Measurements from ENCODE around the gene MYL5. TPM values are rescaled to one million over a fixed set of nuclear protein-coding genes. Genes with fewer than 3 reads are reported as not detected.
A peak's percentile ranks its signal among the peaks of the same experiment; 100 is the strongest.

MYL5 gene
- total RNA-seq, 4 donors from 2014 or later = 20.3 to 199 (median 33.4) TPM

DNA sequence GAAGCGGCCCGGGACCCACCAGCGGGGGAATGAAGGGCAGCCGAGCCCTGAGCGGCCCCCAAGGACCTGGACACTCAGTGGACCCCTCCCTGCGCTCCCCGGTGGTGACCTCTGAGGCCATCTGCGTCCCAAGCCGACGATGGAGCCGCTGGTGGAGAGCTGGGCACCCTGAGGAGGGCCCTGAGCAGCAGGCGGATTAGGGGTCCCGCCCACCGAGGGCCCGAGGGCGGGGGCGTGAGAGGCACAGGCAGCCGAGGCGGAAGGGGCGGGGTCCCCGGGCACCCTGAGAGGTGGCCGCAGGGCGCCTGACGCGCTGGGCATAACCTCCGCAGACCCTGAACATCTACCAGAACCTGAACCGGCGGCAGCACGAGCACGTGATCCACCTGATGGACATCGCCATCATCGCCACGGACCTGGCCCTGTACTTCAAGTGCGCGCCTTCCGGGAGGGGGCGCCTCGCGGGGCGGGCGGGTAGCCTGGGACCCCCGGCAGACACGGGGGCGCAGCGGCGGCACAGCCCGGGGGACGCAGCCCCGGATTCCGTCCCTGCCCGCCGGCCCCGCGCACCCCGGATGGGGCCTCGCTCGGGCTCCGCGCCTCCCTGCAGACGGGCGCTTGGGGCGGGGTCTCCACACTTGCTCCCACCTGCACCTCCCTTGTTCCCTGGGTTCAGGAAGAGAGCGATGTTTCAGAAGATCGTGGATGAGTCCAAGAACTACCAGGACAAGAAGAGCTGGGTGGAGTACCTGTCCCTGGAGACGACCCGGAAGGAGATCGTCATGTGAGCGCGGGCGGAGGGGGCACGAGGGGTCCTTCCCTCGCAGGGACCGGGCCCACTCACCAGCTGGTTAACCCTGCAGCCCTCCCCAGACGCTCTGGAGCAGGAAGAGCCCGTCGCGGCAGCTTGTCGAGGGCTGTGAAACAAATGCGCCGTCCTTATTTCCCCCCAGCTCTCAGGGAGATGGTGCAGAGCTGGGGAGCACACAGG lies 10.6 kb upstream of the MYL5 start:
- Histone ChIP-seq H3K27ac (peak overlapping the region; percentile 12 to 44 (median 32)), H3K9me3 (no peaks in the 10 kb centered on the region), H3K4me1 (peaks cover 0 to 10% (median 6%) of the 10 kb centered on the region in 4 donors), H3K36me3 (no peaks in the 10 kb centered on the region), H3K4me3 (peak overlapping the region; percentile 34 to 55 (median 47)), H3K27me3 (peaks cover 6% of the 10 kb centered on the region)
- intact Hi-C loops (cut with DNase I; ENCODE audit: low total_unique reads) (no loop called here), in situ Hi-C loops (cut with MboI; ENCODE audit: low pct_ligation_motif_present in 1 of 4, low pct_unique_long_range_greater_than_20kb in 1 of 4, low sequenced_read_pairs in 3 of 4) (no loop called here)
- 6% methylated on average over 53 of the region's 80 CpGs; no CpG with 5 or more reads in 1 of the 2 donors for WGBS, 2 donors (ENCODE audit: low coverage in 1 of 2)
- TF ChIP-seq POLR2AphosphoS5 (IDR thresholded peaks at IDR 0.05) = no peak
- TF ChIP-seq EP300 (IDR thresholded peaks at IDR 0.05; ENCODE audit: low read depth) = no peak
- TF ChIP-seq, protein P1, sequence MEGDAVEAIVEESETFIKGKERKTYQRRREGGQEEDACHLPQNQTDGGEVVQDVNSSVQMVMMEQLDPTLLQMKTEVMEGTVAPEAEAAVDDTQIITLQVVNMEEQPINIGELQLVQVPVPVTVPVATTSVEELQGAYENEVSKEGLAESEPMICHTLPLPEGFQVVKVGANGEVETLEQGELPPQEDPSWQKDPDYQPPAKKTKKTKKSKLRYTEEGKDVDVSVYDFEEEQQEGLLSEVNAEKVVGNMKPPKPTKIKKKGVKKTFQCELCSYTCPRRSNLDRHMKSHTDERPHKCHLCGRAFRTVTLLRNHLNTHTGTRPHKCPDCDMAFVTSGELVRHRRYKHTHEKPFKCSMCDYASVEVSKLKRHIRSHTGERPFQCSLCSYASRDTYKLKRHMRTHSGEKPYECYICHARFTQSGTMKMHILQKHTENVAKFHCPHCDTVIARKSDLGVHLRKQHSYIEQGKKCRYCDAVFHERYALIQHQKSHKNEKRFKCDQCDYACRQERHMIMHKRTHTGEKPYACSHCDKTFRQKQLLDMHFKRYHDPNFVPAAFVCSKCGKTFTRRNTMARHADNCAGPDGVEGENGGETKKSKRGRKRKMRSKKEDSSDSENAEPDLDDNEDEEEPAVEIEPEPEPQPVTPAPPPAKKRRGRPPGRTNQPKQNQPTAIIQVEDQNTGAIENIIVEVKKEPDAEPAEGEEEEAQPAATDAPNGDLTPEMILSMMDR (IDR thresholded peaks at IDR 0.05) = no peak
- peak; percentile 71 for DNase-seq

DNA sequence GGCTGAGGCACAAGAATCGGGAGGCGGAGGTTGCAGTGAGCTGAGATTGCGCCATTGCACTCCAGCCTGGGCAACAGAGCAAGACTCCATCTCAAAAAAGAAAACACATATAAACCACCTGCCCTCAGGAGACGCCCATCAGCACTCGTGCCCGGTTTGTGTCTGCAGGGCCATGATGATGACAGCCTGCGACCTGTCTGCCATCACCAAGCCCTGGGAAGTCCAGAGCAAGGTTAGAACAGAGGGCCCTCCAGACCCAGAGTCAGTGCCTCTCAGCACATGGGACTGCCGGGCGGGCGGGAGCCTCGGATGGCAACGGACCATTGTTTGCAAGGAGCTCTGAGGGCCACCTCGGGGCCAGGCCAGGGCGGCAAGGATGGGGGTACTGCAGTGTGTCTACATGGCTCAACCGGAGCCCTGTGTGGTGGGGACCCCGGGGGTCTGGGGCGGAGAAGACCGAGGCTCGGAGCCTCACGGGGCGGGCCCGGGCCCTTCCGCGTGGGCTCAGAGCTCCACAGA lies 9.6 kb upstream of the MYL5 start:
- TF ChIP-seq POLR2A (IDR thresholded peaks at IDR 0.05) = no peak
- TF ChIP-seq, protein P1 (IDR thresholded peaks at IDR 0.05) = no peak
- TF ChIP-seq POLR2AphosphoS5 (IDR thresholded peaks at IDR 0.05) = no peak
- no peak for TF ChIP-seq EP300 (IDR thresholded peaks at IDR 0.05; ENCODE audit: low read depth)
- 94% methylated on average over 18 of the region's 24 CpGs; no CpG with 5 or more reads in 1 of the 2 donors for WGBS, 2 donors (ENCODE audit: low coverage in 1 of 2)
- Histone ChIP-seq H3K4me3 (no peak overlapping the region), H3K9me3 (no peaks in the 10 kb centered on the region), H3K36me3 (no peaks in the 10 kb centered on the region), H3K4me1 (peaks cover 0 to 10% (median 6%) of the 10 kb centered on the region in 4 donors), H3K27me3 (peaks cover 6% of the 10 kb centered on the region), H3K27ac (no peak overlapping the region)
- intact Hi-C loops (cut with DNase I; ENCODE audit: low total_unique reads) (no loop called here), in situ Hi-C loops (cut with MboI; ENCODE audit: low pct_ligation_motif_present in 1 of 4, low pct_unique_long_range_greater_than_20kb in 1 of 4, low sequenced_read_pairs in 3 of 4) (no loop called here)
- no peak for DNase-seq

- 86% methylated on average over 12 of the region's 12 CpGs; no CpG with 5 or more reads in 1 of the 2 donors for WGBS, 2 donors (ENCODE audit: low coverage in 1 of 2)
- Histone ChIP-seq H3K36me3 (no peaks in the 10 kb centered on the region), H3K4me1 (peaks cover 0 to 10% (median 6%) of the 10 kb centered on the region in 4 donors), H3K27ac (no peak overlapping the region), H3K9me3 (no peaks in the 10 kb centered on the region), H3K4me3 (no peak overlapping the region), H3K27me3 (peaks cover 6% of the 10 kb centered on the region)
- no peak for TF ChIP-seq POLR2A (IDR thresholded peaks at IDR 0.05)
- no peak for TF ChIP-seq POLR2AphosphoS5 (IDR thresholded peaks at IDR 0.05)
- TF ChIP-seq, protein P1 (IDR thresholded peaks at IDR 0.05) = no peak
- peak; percentile 5 for DNase-seq
- intact Hi-C loops (cut with DNase I; ENCODE audit: low total_unique reads) (no loop called here), in situ Hi-C loops (cut with MboI; ENCODE audit: low pct_ligation_motif_present in 1 of 4, low pct_unique_long_range_greater_than_20kb in 1 of 4, low sequenced_read_pairs in 3 of 4) (no loop called here)
Measured at GRCh38 chr4:665381-665750, 9.0 kb upstream of the MYL5 start.

GRCh38 chr4:665751-666435 lies 8.4 kb upstream of the MYL5 start:
- Histone ChIP-seq H3K27me3 (peaks cover 6% of the 10 kb centered on the region), H3K9me3 (no peaks in the 10 kb centered on the region), H3K36me3 (no peaks in the 10 kb centered on the region), H3K4me3 (no peak overlapping the region), H3K27ac (no peak overlapping the region), H3K4me1 (peaks cover 0 to 10% (median 6%) of the 10 kb centered on the region in 4 donors)
- intact Hi-C loops (cut with DNase I; ENCODE audit: low total_unique reads) = no loop called here
- in situ Hi-C loops (cut with MboI; ENCODE audit: low pct_ligation_motif_present in 1 of 4, low pct_unique_long_range_greater_than_20kb in 1 of 4, low sequenced_read_pairs in 3 of 4) = no loop called here
- 71% methylated on average over 21 of the region's 22 CpGs; no CpG with 5 or more reads in 1 of the 2 donors for WGBS, 2 donors (ENCODE audit: low coverage in 1 of 2)
- TF ChIP-seq POLR2AphosphoS5 (IDR thresholded peaks at IDR 0.05) = no peak
- no peak for TF ChIP-seq POLR2A (IDR thresholded peaks at IDR 0.05)
- TF ChIP-seq, protein P1 (IDR thresholded peaks at IDR 0.05) = no peak
- no peak for TF ChIP-seq EP300 (IDR thresholded peaks at IDR 0.05; ENCODE audit: low read depth)
- no peak for DNase-seq
